Measurements from ENCODE around the gene MTNR1B.

The MTNR1B gene

GRCh38 chr11:92978271-92979111, 9.0 kb downstream of the MTNR1B start:
- DNase-seq (ENCODE audit: low read depth) = no peak

DNA sequence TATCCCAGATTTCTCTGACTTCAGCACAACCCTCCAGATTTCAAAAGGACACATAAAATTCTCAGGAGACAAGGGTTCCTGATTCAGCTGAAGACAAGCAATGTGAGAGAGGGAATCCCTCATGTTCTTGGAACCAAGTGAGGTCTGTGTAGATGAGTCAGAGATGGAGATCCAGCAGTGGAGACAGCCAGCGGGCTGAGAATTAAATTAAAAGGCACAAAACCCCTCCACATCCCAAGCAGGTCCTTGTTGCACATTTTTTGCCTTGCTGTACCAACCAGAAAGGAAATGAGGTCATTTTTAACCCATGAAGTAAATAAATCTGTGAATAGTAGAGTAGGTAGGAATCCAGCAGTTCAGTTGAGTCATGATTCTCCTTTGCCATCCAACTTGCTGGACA, 9.7 kb downstream of the MTNR1B start:
- no peak for DNase-seq (ENCODE audit: low read depth)

DNA sequence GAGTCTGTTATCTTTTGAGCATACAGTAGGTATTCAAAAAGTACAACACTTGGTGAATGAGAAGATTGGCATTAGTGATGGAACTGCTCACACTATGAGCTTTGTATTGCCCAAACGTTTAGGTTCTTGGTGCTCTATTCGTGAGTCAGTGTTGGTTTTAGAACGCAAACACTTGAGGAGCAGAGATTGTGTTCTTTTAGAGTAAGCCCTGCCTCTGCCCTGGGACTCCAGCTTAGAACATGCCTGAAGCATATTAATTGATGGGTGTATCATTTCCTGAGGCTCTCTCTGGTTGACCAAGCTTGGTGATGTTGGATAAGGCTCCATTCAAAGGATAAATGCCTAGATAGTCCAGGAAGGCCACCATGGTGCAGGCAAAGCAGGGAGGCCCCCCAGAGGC, 10.9 kb downstream of the MTNR1B start:
- no peak for DNase-seq (ENCODE audit: low read depth)

DNA sequence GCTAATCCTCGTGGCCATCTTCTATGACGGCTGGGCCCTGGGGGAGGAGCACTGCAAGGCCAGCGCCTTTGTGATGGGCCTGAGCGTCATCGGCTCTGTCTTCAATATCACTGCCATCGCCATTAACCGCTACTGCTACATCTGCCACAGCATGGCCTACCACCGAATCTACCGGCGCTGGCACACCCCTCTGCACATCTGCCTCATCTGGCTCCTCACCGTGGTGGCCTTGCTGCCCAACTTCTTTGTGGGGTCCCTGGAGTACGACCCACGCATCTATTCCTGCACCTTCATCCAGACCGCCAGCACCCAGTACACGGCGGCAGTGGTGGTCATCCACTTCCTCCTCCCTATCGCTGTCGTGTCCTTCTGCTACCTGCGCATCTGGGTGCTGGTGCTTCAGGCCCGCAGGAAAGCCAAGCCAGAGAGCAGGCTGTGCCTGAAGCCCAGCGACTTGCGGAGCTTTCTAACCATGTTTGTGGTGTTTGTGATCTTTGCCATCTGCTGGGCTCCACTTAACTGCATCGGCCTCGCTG, 12.1 kb downstream of the MTNR1B start:
- DNase-seq (ENCODE audit: low read depth) = no peak

- DNase-seq (ENCODE audit: low read depth) = no peak
Observed at GRCh38 chr11:92986585-92986984, 17.1 kb downstream of the MTNR1B start.

DNA sequence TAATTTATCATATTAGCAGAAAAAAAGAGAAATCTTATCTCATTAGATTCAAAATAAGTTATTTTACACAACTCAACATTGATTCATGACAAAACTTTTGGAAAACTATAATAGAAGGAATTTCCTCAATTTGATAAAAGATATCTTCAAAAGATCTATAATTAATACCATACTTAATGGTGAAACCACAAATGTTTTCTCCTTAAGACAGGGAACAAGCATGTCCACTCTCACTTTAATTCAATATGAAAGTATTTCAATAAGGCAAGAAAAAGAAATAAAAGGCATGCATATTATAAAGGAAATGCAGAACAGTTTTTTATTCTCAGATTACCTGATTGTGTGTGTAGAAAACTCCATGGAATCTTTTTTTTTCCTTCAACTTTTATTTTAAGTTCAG, 23.6 kb downstream of the MTNR1B start:
- DNase-seq (ENCODE audit: low read depth) = no peak

DNA sequence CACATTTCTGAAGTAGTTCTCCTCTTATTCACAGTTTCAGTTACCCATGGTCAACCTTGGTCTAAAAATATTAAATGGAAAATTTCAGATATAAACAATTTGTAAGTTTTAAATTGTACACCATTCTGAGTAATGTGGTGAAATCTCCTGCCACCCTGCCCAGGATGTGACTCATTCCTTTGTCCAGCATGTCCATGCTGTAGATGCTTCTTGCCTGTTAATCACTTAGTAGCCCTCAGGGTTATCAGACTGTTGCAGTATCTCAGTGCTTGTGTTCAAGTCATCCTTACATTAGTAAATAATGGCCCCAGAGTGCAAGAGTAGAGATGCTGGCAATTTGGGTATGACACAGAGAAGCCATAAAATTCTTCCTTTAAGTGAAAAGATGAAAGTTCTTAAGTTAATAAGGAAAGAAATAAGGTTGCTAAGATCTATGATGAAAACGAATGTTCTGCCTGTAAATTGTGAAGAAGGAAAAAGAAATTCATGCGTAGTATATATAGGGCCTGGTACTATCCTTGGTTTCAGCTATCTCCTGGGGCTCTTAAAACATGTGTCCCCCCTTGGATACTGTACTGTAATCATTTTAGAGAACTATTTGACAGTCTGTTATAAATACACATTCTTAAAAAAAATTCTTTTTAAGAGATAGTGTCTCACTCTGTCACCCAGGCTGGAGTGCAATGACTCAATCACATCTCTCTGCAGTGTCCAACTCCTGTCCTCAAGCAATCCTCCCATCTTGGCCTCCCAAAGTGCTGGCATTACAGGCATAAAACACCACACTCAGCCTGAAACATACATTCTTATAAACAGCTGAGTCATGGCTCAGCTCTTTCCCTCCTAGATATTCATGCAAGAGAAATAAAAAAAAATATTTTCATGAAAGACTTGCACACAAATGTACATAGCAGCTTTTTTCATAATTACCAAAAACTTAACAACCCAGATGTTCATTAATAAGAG, 31.3 kb downstream of the MTNR1B start:
- DNase-seq (ENCODE audit: low read depth) = no peak

DNA sequence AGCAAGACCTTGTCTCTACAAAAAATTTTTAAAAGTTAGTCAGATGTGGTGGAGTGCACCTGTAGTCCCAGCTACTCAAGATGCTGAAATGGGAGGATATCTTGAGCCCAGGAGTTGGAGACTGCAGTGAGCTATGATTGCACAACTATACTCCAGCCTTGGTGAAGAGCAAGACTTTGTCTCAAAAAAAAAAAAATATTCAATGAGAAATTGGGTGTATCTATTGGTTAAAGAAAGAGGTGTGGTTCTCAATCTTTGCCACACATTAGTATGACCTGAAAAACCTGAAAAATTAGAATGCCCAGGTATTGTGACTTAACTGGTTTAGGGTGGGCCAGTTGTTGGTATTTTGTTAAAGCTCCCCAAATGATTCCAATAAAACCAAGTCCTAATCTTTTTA, 32.4 kb downstream of the MTNR1B start:
- DNase-seq (ENCODE audit: low read depth) = no peak

- no peak for DNase-seq (ENCODE audit: low read depth)
Observed at GRCh38 chr11:93002380-93002779, 32.9 kb downstream of the MTNR1B start.

GRCh38 chr11:93005239-93005638, 35.8 kb downstream of the MTNR1B start:
- no peak for DNase-seq (ENCODE audit: low read depth)

DNA sequence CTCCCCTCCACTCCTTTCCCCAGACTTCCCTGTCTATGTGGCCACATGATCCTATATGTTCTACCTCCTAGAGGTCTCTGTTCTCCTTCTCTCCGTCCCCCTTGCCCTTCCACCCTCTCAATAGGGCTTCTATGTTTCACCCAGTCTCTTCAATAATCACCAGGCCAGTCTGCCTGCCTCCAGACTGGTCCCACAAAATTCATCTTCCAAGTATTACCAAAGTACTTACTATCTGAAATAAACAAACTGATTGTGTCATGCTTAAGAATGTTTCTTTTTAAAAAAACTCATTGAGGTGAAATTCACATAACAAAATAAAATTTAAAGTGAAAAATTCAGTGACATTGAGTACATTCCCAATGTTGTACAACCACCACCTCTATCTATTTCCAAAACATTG, 44.2 kb downstream of the MTNR1B start:
- no peak for DNase-seq (ENCODE audit: low read depth)

DNA sequence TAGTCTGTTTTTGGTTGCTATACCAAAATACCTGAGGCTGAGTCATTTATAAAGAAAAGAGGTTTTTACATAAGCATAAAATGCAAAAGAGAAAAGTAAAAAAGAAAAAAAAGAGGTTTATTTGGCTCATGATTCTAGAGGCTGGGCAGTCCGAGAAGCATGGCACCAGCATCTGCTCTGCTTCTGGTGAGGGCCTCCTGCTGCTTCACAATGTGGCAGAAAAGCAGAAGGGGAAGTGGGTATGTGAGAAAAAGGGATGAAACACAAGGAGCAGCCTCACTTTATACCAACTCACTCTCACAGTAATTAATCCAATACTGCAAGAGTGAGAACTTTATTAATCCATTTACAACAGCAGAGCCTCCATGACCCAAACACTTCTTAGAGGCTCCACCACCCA, 47.1 kb downstream of the MTNR1B start:
- no peak for DNase-seq (ENCODE audit: low read depth)

GRCh38 chr11:93017821-93018690, 48.6 kb downstream of the MTNR1B start:
- DNase-seq (ENCODE audit: low read depth) = no peak

DNA sequence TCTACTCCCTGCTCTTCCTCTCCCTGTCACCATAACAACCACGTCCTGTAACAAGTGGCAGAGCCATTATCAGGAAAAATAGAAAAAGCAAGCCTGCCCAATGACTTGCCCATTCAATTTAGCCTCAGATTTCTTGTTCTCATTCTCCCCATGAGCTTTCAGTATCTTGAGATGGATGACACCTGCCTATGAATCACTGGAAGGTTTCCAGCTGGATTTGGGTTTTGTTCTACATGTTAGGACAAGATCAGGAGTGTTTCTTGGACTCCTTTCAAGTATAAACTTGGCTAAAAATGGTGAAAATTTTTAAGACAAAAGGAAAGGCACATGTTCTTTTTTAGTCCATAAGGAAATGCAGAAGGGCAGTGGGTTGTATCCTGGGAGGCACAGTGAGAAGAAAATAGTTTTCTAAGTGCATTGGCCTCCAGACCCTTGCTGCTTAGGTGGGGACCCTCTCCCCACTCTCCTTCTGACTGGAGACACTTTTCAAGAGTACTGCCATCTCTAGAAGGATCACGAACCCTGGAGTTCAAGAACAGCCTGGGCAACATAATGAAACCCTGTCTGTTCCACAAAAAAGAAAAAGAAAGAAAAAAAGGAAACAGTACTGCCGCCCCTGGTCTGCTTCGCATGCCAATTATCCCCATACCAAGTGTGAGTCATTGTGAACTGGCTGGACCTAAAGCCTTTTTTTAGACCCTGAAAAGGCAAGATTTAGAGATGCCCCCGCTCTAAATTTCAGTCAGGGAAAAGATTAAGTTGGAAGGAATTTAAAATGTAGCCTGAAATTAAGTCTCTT, 51.0 kb downstream of the MTNR1B start:
- DNase-seq (ENCODE audit: low read depth) = no peak

GRCh38 chr11:93024369-93024768, 54.9 kb downstream of the MTNR1B start:
- DNase-seq (ENCODE audit: low read depth) = no peak

DNA sequence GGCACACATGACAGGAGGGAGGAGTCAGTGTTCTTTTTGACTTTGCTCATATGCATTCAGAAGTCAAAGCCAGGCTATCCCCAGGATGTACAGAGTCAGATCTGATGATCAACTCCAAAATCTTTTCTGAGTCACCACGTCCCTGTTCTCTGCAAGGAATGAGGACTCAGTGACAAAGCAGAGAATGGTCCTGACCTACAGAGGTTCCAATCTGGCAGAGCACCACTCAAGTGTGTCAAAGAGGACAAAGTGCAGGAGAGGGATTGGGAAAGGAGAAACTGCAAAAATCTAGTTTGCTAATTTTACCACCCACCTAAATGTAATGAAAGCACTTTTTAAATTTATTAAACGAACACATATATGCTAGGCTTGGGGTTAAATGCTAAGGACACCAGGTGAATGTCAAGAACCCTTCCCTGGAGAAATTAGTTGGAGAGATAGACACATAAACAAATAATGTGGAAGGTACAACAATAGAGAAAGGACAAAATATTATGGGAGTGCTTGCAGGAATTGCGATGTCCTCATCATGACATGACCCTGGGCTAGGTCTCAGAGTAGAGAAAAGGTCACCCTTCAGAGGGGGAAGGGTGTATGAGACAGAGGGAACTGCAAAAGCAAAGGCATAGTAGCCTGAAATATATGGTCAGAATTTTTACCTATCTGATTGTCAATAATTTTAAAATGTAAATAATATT, 56.3 kb downstream of the MTNR1B start:
- DNase-seq (ENCODE audit: low read depth) = no peak

DNA sequence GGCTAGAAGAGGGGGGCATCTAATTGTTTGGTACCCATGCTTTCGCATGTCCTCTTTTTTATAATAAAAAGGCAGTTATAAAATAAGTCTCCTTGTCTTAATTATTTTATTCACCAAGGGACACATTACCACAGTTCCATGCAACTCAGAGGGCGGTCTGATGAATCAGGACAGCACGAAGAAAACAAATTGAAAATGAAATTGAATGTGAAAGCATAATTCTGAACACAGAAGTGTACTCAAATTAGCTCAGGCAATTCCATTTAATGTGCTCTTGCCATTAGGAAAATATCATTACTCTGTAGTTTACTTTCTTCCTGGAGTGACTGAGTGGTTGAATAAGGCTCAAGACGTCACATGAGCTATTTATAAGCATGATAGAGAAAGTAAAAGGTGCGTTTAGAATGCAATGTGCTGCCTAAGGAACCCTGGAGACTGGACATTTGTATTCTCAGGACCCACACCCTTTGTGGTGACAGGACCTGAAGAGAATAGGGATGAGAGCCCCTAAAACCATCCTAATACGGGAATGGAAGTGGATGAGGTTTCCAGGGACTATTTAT, 59.6 kb downstream of the MTNR1B start:
- no peak for DNase-seq (ENCODE audit: low read depth)

DNA sequence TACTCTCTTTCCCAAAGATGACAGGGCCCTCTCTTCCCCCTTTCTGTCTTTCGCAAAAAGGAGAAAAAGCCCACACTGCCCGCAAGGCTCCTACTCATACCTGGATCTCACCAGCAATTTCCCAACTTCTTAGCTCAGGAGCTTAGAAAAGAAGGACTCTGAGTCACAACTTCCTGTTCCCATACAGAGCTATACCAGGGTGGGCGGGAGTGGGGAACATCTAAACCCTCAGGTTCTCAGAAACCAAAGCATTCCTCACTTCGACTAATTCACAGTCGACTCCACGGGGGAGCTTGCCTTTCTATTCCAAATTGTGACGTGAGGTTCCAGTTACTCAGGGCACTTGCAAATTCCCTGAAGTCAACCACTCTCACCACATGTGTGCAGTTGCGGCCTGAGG, 61.9 kb downstream of the MTNR1B start:
- DNase-seq (ENCODE audit: low read depth) = no peak

All from stimulated activated CD8-positive, alpha-beta memory T cell treated with anti-CD3 and anti-CD28 coated beads, Interleukin-15, amount 100 ng/mL, for 24 hours (primary cell).